SK-N-SH treated with all-trans-retinoic acid at 6 μM for 48 hours (cell line): ENCODE results near the gene FER1L5.

Experiments
- ATAC-seq: fragments of 200-7000 bp; cut with Tn5 transposase; 3 replicates; pipeline ENCODE4 v1.9.1; 2020; ENCODE audit warnings: mild to moderate bottlenecking, moderate library complexity
- ARNTL ChIP-seq: fragments of 450-650 bp; formaldehyde crosslinking; IDR thresholded peaks from 2 replicates; pipeline ENCODE4 v1.5.0; 2020; ENCODE audit warnings: low read depth, mild to moderate bottlenecking, moderate library complexity, borderline replicate concordance
- BACH2 ChIP-seq: fragments of 250-450 bp; sonication (Bioruptor Pico); IDR thresholded peaks from 2 replicates; pipeline ENCODE4 v1.9.0; 2021; ENCODE audit warnings: mild to moderate bottlenecking, borderline replicate concordance
- CSDC2 ChIP-seq: fragments of 250-450 bp; sonication (Bioruptor Pico); IDR thresholded peaks from 2 replicates; pipeline ENCODE4 v1.5.0; 2020; ENCODE audit warnings: mild to moderate bottlenecking, moderate library complexity
- ESRRG ChIP-seq: fragments of 250-450 bp; sonication (Bioruptor Pico); IDR thresholded peaks from 2 replicates; pipeline ENCODE4 v1.6.1; 2021; ENCODE audit warnings: mild to moderate bottlenecking
- GLIS3 ChIP-seq: fragments of 250-450 bp; sonication (Bioruptor Pico); IDR thresholded peaks from 2 replicates; pipeline ENCODE4 v1.5.0; 2020; ENCODE audit warnings: mild to moderate bottlenecking, moderate library complexity
- ISL1 ChIP-seq: fragments of 250-450 bp; sonication (Bioruptor Pico); IDR thresholded peaks from 2 replicates; pipeline ENCODE4 v2.1.2; 2022; ENCODE audit warnings: mild to moderate bottlenecking, moderate library complexity
- OSR1 ChIP-seq: fragments of 250-450 bp; sonication (Bioruptor Pico); IDR thresholded peaks from 2 replicates; pipeline ENCODE4 v1.8.0; 2022; ENCODE audit warnings: moderate library complexity, mild to moderate bottlenecking, inconsistent platforms
- PPARA ChIP-seq: fragments of 250-450 bp; sonication (Bioruptor Pico); IDR thresholded peaks from 2 replicates; pipeline ENCODE4 v1.5.0; 2020; ENCODE audit warnings: mild to moderate bottlenecking, borderline replicate concordance
- RARB ChIP-seq: fragments of 250-450 bp; sonication (Bioruptor Pico); IDR thresholded peaks from 2 replicates; pipeline ENCODE4 v1.8.0; 2021; ENCODE audit warnings: mild to moderate bottlenecking, moderate library complexity
- SNAI2 ChIP-seq: fragments of 250-450 bp; sonication (Bioruptor Pico); IDR thresholded peaks from 2 replicates; pipeline ENCODE4 v1.5.0; 2020; ENCODE audit warnings: mild to moderate bottlenecking, moderate library complexity
- TCF4 ChIP-seq: fragments of 250-450 bp; sonication (Bioruptor Pico); IDR thresholded peaks from 2 replicates; pipeline ENCODE4 v1.8.0; 2021; ENCODE audit warnings: mild to moderate bottlenecking, moderate library complexity, borderline replicate concordance
- TOX ChIP-seq: fragments of 250-450 bp; sonication (Bioruptor Pico); IDR thresholded peaks from 2 replicates; pipeline ENCODE4 v1.8.0; 2021; ENCODE audit warnings: mild to moderate bottlenecking, moderate library complexity, borderline replicate concordance
- ZC3H10 ChIP-seq: fragments of 250-450 bp; sonication (Bioruptor Pico); IDR thresholded peaks from 2 replicates; pipeline ENCODE4 v1.5.1; 2021; ENCODE audit warnings: mild to moderate bottlenecking, moderate library complexity
- ZFP3 ChIP-seq: fragments of 250-450 bp; sonication (Bioruptor Pico); IDR thresholded peaks from 2 replicates; pipeline ENCODE4 v1.5.0; 2020; ENCODE audit warnings: mild to moderate bottlenecking, moderate library complexity
- ZFP30 ChIP-seq: fragments of 450-650 bp; formaldehyde crosslinking; IDR thresholded peaks from 2 replicates; pipeline ENCODE4 v1.5.0; 2022; ENCODE audit warnings: mild to moderate bottlenecking, moderate library complexity
- ZNF565 ChIP-seq: fragments of 450-650 bp; formaldehyde crosslinking; conservative IDR thresholded peaks from 2 replicates; pipeline ENCODE4 v1.5.0; 2020; ENCODE audit warnings: low read depth, mild to moderate bottlenecking, moderate library complexity
- ZNF70 ChIP-seq: fragments of 450-650 bp; formaldehyde crosslinking; IDR thresholded peaks from 2 replicates; pipeline ENCODE4 v1.5.0; 2020; ENCODE audit warnings: mild to moderate bottlenecking, moderate library complexity
- ZNF8 ChIP-seq: fragments of 450-650 bp; formaldehyde crosslinking; IDR thresholded peaks from 2 replicates; pipeline ENCODE4 v1.5.0; 2020; ENCODE audit warnings: mild to moderate bottlenecking, moderate library complexity
- TF ChIP-seq, protein P1 (sequence below): fragments of 250-450 bp; sonication (Bioruptor Pico); IDR thresholded peaks from 2 replicates; pipeline ENCODE4 v1.5.0; 2020; ENCODE audit warnings: mild to moderate bottlenecking, moderate library complexity
- TF ChIP-seq, protein P2 (sequence below): fragments of 250-450 bp; sonication (Bioruptor Pico); IDR thresholded peaks from 2 replicates; pipeline ENCODE4 v1.5.1; 2021; ENCODE audit warnings: mild to moderate bottlenecking, moderate library complexity
- TF ChIP-seq, protein P3 (sequence below): fragments of 250-450 bp; sonication (Bioruptor Pico); IDR thresholded peaks from 2 replicates; pipeline ENCODE4 v1.8.0; 2021; ENCODE audit warnings: low read depth, mild to moderate bottlenecking, moderate library complexity, borderline replicate concordance
- TF ChIP-seq, protein P4 (sequence below): fragments of 250-450 bp; sonication (Bioruptor Pico); IDR thresholded peaks from 2 replicates; pipeline ENCODE4 v1.8.0; 2020; ENCODE audit warnings: mild to moderate bottlenecking, moderate library complexity, borderline replicate concordance
- TF ChIP-seq, protein P5 (sequence below): fragments of 250-450 bp; sonication (Bioruptor Pico); IDR thresholded peaks from 2 replicates; pipeline ENCODE4 v1.5.1; 2020; ENCODE audit warnings: low read depth, mild to moderate bottlenecking, moderate library complexity

The FER1L5 gene

DNA sequence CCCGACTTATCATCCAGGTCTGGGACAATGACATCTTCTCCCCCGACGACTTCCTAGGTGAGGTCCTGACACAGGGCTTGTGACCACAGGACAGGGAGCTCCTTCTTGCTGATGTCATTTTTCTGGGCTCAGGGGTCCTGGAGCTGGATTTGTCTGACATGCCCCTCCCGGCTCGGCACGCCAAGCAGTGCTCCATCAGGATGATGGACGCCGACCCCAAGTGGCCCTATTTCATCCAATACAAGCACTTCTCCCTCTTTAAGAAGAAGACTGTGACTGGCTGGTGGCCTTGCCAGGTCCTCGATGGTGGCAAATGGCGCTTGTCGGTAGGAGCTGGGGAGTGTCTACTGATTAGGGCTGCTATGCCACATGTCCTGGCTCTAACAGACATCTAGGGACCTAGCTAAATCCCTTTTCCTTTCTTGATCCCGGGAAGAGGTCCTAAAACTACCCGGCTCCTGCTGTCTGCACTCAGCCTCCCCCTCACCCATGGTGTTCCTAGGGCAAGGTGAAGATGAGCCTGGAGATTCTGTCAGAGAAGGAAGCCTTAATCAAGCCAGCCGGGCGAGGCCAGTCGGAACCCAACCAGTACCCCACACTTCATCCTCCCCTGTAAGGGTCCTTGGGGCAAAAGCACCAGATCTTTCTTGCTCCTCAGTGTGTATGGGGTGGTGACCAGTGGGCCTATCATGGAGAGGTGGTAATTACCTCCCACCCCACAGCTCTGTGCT, 60.6 kb downstream of the FER1L5 start:
- TF ChIP-seq ZC3H10 (CRISPR knock-in tag): no peak
- no peak for TF ChIP-seq SNAI2 (CRISPR knock-in tag)
- TF ChIP-seq ARNTL (CRISPR knock-in tag): no peak
- no peak for TF ChIP-seq GLIS3 (CRISPR knock-in tag)
- no peak for TF ChIP-seq OSR1 (CRISPR knock-in tag)
- TF ChIP-seq, protein P1, sequence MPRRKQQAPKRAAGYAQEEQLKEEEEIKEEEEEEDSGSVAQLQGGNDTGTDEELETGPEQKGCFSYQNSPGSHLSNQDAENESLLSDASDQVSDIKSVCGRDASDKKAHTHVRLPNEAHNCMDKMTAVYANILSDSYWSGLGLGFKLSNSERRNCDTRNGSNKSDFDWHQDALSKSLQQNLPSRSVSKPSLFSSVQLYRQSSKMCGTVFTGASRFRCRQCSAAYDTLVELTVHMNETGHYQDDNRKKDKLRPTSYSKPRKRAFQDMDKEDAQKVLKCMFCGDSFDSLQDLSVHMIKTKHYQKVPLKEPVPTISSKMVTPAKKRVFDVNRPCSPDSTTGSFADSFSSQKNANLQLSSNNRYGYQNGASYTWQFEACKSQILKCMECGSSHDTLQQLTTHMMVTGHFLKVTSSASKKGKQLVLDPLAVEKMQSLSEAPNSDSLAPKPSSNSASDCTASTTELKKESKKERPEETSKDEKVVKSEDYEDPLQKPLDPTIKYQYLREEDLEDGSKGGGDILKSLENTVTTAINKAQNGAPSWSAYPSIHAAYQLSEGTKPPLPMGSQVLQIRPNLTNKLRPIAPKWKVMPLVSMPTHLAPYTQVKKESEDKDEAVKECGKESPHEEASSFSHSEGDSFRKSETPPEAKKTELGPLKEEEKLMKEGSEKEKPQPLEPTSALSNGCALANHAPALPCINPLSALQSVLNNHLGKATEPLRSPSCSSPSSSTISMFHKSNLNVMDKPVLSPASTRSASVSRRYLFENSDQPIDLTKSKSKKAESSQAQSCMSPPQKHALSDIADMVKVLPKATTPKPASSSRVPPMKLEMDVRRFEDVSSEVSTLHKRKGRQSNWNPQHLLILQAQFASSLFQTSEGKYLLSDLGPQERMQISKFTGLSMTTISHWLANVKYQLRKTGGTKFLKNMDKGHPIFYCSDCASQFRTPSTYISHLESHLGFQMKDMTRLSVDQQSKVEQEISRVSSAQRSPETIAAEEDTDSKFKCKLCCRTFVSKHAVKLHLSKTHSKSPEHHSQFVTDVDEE: no peak
- TF ChIP-seq TCF4 (CRISPR knock-in tag): no peak
- TF ChIP-seq ESRRG (CRISPR knock-in tag): no peak
- no peak for TF ChIP-seq RARB (CRISPR knock-in tag)
- TF ChIP-seq, protein P2, sequence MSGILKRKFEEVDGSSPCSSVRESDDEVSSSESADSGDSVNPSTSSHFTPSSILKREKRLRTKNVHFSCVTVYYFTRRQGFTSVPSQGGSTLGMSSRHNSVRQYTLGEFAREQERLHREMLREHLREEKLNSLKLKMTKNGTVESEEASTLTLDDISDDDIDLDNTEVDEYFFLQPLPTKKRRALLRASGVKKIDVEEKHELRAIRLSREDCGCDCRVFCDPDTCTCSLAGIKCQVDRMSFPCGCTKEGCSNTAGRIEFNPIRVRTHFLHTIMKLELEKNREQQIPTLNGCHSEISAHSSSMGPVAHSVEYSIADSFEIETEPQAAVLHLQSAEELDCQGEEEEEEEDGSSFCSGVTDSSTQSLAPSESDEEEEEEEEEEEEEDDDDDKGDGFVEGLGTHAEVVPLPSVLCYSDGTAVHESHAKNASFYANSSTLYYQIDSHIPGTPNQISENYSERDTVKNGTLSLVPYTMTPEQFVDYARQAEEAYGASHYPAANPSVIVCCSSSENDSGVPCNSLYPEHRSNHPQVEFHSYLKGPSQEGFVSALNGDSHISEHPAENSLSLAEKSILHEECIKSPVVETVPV (CRISPR knock-in tag): no peak
- no peak for TF ChIP-seq ZNF8 (CRISPR knock-in tag)
- TF ChIP-seq TOX (CRISPR knock-in tag): no peak
- no peak for TF ChIP-seq CSDC2 (CRISPR knock-in tag)
- TF ChIP-seq, protein P3, sequence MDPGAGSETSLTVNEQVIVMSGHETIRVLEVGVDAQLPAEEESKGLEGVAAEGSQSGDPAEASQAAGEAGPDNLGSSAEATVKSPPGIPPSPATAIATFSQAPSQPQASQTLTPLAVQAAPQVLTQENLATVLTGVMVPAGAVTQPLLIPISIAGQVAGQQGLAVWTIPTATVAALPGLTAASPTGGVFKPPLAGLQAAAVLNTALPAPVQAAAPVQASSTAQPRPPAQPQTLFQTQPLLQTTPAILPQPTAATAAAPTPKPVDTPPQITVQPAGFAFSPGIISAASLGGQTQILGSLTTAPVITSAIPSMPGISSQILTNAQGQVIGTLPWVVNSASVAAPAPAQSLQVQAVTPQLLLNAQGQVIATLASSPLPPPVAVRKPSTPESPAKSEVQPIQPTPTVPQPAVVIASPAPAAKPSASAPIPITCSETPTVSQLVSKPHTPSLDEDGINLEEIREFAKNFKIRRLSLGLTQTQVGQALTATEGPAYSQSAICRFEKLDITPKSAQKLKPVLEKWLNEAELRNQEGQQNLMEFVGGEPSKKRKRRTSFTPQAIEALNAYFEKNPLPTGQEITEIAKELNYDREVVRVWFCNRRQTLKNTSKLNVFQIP (CRISPR knock-in tag): no peak
- no peak for TF ChIP-seq ZNF565 (CRISPR knock-in tag)
- TF ChIP-seq, protein P4, sequence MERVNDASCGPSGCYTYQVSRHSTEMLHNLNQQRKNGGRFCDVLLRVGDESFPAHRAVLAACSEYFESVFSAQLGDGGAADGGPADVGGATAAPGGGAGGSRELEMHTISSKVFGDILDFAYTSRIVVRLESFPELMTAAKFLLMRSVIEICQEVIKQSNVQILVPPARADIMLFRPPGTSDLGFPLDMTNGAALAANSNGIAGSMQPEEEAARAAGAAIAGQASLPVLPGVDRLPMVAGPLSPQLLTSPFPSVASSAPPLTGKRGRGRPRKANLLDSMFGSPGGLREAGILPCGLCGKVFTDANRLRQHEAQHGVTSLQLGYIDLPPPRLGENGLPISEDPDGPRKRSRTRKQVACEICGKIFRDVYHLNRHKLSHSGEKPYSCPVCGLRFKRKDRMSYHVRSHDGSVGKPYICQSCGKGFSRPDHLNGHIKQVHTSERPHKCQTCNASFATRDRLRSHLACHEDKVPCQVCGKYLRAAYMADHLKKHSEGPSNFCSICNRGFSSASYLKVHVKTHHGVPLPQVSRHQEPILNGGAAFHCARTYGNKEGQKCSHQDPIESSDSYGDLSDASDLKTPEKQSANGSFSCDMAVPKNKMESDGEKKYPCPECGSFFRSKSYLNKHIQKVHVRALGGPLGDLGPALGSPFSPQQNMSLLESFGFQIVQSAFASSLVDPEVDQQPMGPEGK: no peak
- TF ChIP-seq, protein P5, sequence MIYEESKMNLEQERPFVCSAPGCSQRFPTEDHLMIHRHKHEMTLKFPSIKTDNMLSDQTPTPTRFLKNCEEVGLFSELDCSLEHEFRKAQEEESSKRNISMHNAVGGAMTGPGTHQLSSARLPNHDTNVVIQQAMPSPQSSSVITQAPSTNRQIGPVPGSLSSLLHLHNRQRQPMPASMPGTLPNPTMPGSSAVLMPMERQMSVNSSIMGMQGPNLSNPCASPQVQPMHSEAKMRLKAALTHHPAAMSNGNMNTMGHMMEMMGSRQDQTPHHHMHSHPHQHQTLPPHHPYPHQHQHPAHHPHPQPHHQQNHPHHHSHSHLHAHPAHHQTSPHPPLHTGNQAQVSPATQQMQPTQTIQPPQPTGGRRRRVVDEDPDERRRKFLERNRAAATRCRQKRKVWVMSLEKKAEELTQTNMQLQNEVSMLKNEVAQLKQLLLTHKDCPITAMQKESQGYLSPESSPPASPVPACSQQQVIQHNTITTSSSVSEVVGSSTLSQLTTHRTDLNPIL: no peak
- ATAC-seq: no peak

DNA sequence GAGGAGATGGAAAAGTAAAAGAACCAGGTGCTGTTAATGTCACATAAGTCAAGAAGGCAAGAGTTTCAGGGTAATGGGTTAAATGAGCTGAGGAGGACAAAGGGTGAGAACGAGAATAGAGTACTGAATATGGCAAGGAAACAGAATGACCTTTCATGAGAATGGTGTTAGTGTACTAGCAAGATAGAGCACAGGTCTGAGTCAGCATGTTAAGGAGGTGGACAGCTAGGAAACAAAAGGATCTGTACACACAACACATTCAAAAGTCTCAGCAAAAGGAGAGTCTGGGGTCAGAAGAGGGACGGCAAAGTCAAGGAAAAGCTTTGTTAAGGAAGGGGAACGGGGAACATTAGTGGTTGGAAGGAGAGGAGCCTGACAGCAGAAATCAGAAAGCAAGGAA, 68.4 kb downstream of the FER1L5 start:
- no peak for ATAC-seq
- TF ChIP-seq ZNF565 (CRISPR knock-in tag) (no peak), SNAI2 (CRISPR knock-in tag) (no peak), ARNTL (CRISPR knock-in tag) (no peak), ESRRG (CRISPR knock-in tag) (no peak), BACH2 (CRISPR knock-in tag) (no peak), PPARA (no peak), ISL1 (no peak), TOX (CRISPR knock-in tag) (no peak), ZFP3 (no peak), TCF4 (CRISPR knock-in tag) (no peak), ZC3H10 (CRISPR knock-in tag) (no peak), GLIS3 (CRISPR knock-in tag) (no peak), ZFP30 (CRISPR knock-in tag) (no peak), ZNF70 (CRISPR knock-in tag) (no peak)
- TF ChIP-seq, protein P4: no peak
- TF ChIP-seq, protein P3 (CRISPR knock-in tag): no peak
- TF ChIP-seq, protein P1: no peak
